Hepatocyte (in vitro differentiated cells): ENCODE data around the gene AKIRIN1.

Source experiments
- CTCF ChIP-seq: fragments of 200-600 bp; sonication (generic); IDR thresholded peaks from 2 replicates; pipeline ENCODE4 v1.5.1; 2016; ENCODE audit warnings: antibody characterized with exemption, mild to moderate bottlenecking; ENCODE audit not compliant: poor library complexity
- EZH2 ChIP-seq: fragments of 200-600 bp; sonication (generic); IDR thresholded peaks from 2 replicates; pipeline ENCODE4 v1.6.1; 2016; ENCODE audit warnings: antibody characterized with exemption, mild to moderate bottlenecking, borderline replicate concordance
- EZH2phosphoT487 ChIP-seq: fragments of 200-600 bp; sonication (generic); IDR thresholded peaks from one replicate; pipeline ENCODE4 v1.6.1; 2018; ENCODE audit warnings: antibody characterized with exemption, mild to moderate bottlenecking, low read depth, moderate library complexity; ENCODE audit not compliant: unreplicated experiment, severe bottlenecking

GRCh38 chr1:39047374-39048229 is 56.5 kb downstream of the AKIRIN1 start:
- TF ChIP-seq CTCF (no peak), EZH2 (no peak), EZH2phosphoT487 (no peak)
